Upper lobe of left lung (tissue), 6 donors: ENCODE measurements around the gene SNX17. TPM values are rescaled to one million over a fixed set of nuclear protein-coding genes. Genes with fewer than 3 reads are reported as not detected.

Source experiments
- ATAC-seq, 2 donors: fragments of 200-7000 bp; cut with Tn5 transposase; one replicate each; pipeline ENCODE4 v1.9.1; 2022; ENCODE audit warnings: mild to moderate bottlenecking in 2 of 2, moderate library complexity in 2 of 2; ENCODE audit not compliant: low FRiP score in 2 of 2
- DNase-seq, 2 donors: peaks; one replicate each; pipeline ENCODE4 v3.0.0-alpha.2; 2019 to 2020
- H3K27ac ChIP-seq, 4 donors: fragments of 200-600 bp; sonication (generic); one replicate each; pipeline ENCODE4 v1.5.1; 2016 to 2019
- H3K27me3 ChIP-seq, 4 donors: fragments of 200-600 bp; sonication (generic); one replicate each; pipeline ENCODE4 v1.5.1; 2017 to 2019
- H3K36me3 ChIP-seq, 4 donors: fragments of 200-600 bp; sonication (generic); one replicate each; pipeline ENCODE4 v1.5.1; 2016 to 2019
- H3K4me1 ChIP-seq, 4 donors: fragments of 200-600 bp; sonication (generic); one replicate each; pipeline ENCODE4 v1.5.1; 2018 to 2019
- H3K4me3 ChIP-seq, 4 donors: fragments of 200-600 bp; sonication (generic); one replicate each; pipeline ENCODE4 v1.5.1; 2017 to 2019; ENCODE audit warnings: mild to moderate bottlenecking in 2 of 4, moderate library complexity in 1 of 4
- H3K9me3 ChIP-seq, 4 donors: fragments of 200-600 bp; sonication (generic); one replicate each; pipeline ENCODE4 v1.5.1; 2018 to 2019
- CTCF ChIP-seq, 6 experiments: fragments of 450-650 bp in 4 of 6; fragments of 200-600 bp in 2 of 6; sonication (generic) in 2 of 6; IDR thresholded peaks; one replicate each; pipeline ENCODE4 v1.5.1; 2016 to 2019; ENCODE audit warnings: antibody characterized with exemption in 6 of 6
- EP300 ChIP-seq, 4 donors: sonication (generic); formaldehyde crosslinking; IDR thresholded peaks; one replicate each; pipeline ENCODE4 v1.5.1; 2017; ENCODE audit warnings: antibody characterized with exemption in 4 of 4, control low read depth in 2 of 4
- POLR2A ChIP-seq, 4 donors: fragments of 450-650 bp; IDR thresholded peaks; one replicate each; pipeline ENCODE4 v1.5.1; 2016 to 2017; ENCODE audit warnings: antibody characterized with exemption in 4 of 4, mild to moderate bottlenecking in 2 of 4
- POLR2AphosphoS5 ChIP-seq, 2 donors: sonication (generic); formaldehyde crosslinking; IDR thresholded peaks; one replicate each; pipeline ENCODE4 v1.5.1; 2017; ENCODE audit warnings: antibody characterized with exemption in 2 of 2
- WGBS, 2 donors: methylation state at CpG; one replicate each; pipeline ENCODE4 v1.1.5; 2017 to 2018; 5-methylcytosine and 5-hydroxymethylcytosine counted together
- total RNA-seq, 6 donors: library from RNA; depleted of rRNA in 4 of 6; stranded (reverse); fragments of >200 nt in 4 of 6; gene quantifications; one replicate each; pipeline versions ENCODE4 v1.1.0 to v1.2.1, GENCODE V29; 2016 to 2021
- donor health status: DM: no; HTN: no; CAD: no; lungs with moderate emphysema.
- donor health status: DM: no; HTN: yes; CAD: no; lungs with severe emphysema.

Gene SNX17
- total RNA-seq, 6 donors from 2014 or later, result 69.1 to 142 (median 113) TPM

GRCh38 chr2:27376151-27376865, 5.9 kb downstream of the SNX17 start:
- no peak for TF ChIP-seq POLR2A (IDR thresholded peaks at IDR 0.05)
- H3K9me3 ChIP-seq, result no peaks in the 10 kb centered on the region
- peaks cover 30 to 57% (median 36%) of the 10 kb centered on the region in 4 donors for H3K4me1 ChIP-seq
- ATAC-seq, result no peak
- no peak overlapping the region for H3K27ac ChIP-seq
- H3K27me3 ChIP-seq, result no peaks in the 10 kb centered on the region
- WGBS, 2 donors, result 83 to 91% methylated on average over 8 to 15 of the region's 16 CpGs
- peak in 1 of 2 donors; percentile 47 for DNase-seq
- peaks cover 37 to 68% (median 59%) of the 10 kb centered on the region in 4 donors for H3K36me3 ChIP-seq
- H3K4me3 ChIP-seq, result no peak overlapping the region

GRCh38 chr2:27376866-27377617, 6.6 kb downstream of the SNX17 start:
- DNase-seq, result no peak
- peaks cover 37 to 75% (median 59%) of the 10 kb centered on the region in 4 donors for H3K36me3 ChIP-seq
- WGBS, 2 donors, result 66 to 75% methylated on average over 10 of the region's 10 CpGs
- H3K27me3 ChIP-seq, result no peaks in the 10 kb centered on the region
- no peak overlapping the region for H3K27ac ChIP-seq
- peaks cover 23 to 51% (median 31%) of the 10 kb centered on the region in 4 donors for H3K4me1 ChIP-seq
- H3K4me3 ChIP-seq, result no peak overlapping the region
- TF ChIP-seq CTCF (IDR thresholded peaks at IDR 0.05) (no peak), EP300 (IDR thresholded peaks at IDR 0.05) (no peak), POLR2A (IDR thresholded peaks at IDR 0.05) (no peak), POLR2AphosphoS5 (IDR thresholded peaks at IDR 0.05) (no peak)
- H3K9me3 ChIP-seq, result no peaks in the 10 kb centered on the region
- ATAC-seq, result no peak

- TF ChIP-seq EP300 (IDR thresholded peaks at IDR 0.05) (no peak), POLR2A (IDR thresholded peaks at IDR 0.05) (no peak), CTCF (IDR thresholded peaks at IDR 0.05) (no peak), POLR2AphosphoS5 (IDR thresholded peaks at IDR 0.05) (no peak)
- Histone ChIP-seq H3K27me3 (no peaks in the 10 kb centered on the region), H3K27ac (no peak overlapping the region), H3K4me1 (peaks cover 17 to 45% (median 25%) of the 10 kb centered on the region in 4 donors), H3K36me3 (peaks cover 37 to 77% (median 59%) of the 10 kb centered on the region in 4 donors), H3K9me3 (no peaks in the 10 kb centered on the region), H3K4me3 (no peak overlapping the region)
- peak in 1 of 2 donors; percentile 61 for DNase-seq
- WGBS, 2 donors, result 90 to 92% methylated on average over 18 of the region's 18 CpGs
- ATAC-seq, result no peak
These were observed 7.2 kb downstream of the SNX17 start for GRCh38 chr2:27377618-27378095.

GRCh38 chr2:27378096-27378808, 7.8 kb downstream of the SNX17 start:
- TF ChIP-seq EP300 (IDR thresholded peaks at IDR 0.05) (no peak), POLR2AphosphoS5 (IDR thresholded peaks at IDR 0.05) (no peak), POLR2A (IDR thresholded peaks at IDR 0.05) (no peak), CTCF (IDR thresholded peaks at IDR 0.05) (no peak)
- H3K9me3 ChIP-seq, result no peaks in the 10 kb centered on the region
- H3K4me3 ChIP-seq, result no peak overlapping the region
- DNase-seq, result peak in 1 of 2 donors; percentile 83
- H3K27me3 ChIP-seq, result no peaks in the 10 kb centered on the region
- H3K27ac ChIP-seq, result peak overlapping the region in 1 of 4 donors; percentile 12
- H3K4me1 ChIP-seq, result peaks cover 15 to 39% (median 22%) of the 10 kb centered on the region in 4 donors
- WGBS, 2 donors, result 84 to 87% methylated on average over 12 to 28 of the region's 29 CpGs
- H3K36me3 ChIP-seq, result peaks cover 37 to 77% (median 57%) of the 10 kb centered on the region in 4 donors
- ATAC-seq, result no peak
